Memory B cell (primary cell): ENCODE results near the gene RMI2.
A peak's percentile ranks its signal among the peaks of the same experiment; 100 is the strongest.

Experiments
- ATAC-seq: fragments of 150-1000 bp; cut with Tn5 transposase; 2 replicates; pipeline ENCODE4 v1.10.0; 2021; ENCODE audit warnings: low read depth, mild to moderate bottlenecking, moderate library complexity
- DNase-seq, 2 donors: peaks; one replicate each; pipeline ENCODE4 v3.0.0; 2022; ENCODE audit warnings: low spot score in 2 of 2
- H3K27ac Mint-ChIP-seq: one replicate; pipeline ENCODE4 v1.8.0; 2022; ENCODE audit warnings: mild to moderate bottlenecking, moderate library complexity, mixed read lengths
- H3K27me3 Mint-ChIP-seq: one replicate; pipeline ENCODE4 v1.8.0; 2022; ENCODE audit warnings: mixed read lengths
- H3K36me3 Mint-ChIP-seq: one replicate; pipeline ENCODE4 v1.8.0; 2022; ENCODE audit warnings: mild to moderate bottlenecking, mixed read lengths
- H3K4me1 Mint-ChIP-seq: one replicate; pipeline ENCODE4 v1.8.0; 2022; ENCODE audit warnings: mixed read lengths
- H3K4me3 Mint-ChIP-seq: one replicate; pipeline ENCODE4 v1.8.0; 2022; ENCODE audit warnings: mild to moderate bottlenecking, moderate library complexity, mixed read lengths
- H3K9me3 Mint-ChIP-seq: one replicate; pipeline ENCODE4 v1.8.0; 2022; ENCODE audit warnings: mixed read lengths

The RMI2 gene

GRCh38 chr16:11348737-11349598 lies 3.7 kb downstream of the RMI2 start:
- Mint-ChIP-seq H3K36me3 (no peaks in the 10 kb centered on the region), H3K27me3 (no peaks in the 10 kb centered on the region), H3K4me3 (no peak overlapping the region), H3K27ac (no peak overlapping the region), H3K9me3 (no peaks in the 10 kb centered on the region), H3K4me1 (peaks cover 30% of the 10 kb centered on the region)
- DNase-seq (no peak), ATAC-seq (no peak)

- H3K4me1 Mint-ChIP-seq = peaks cover 34% of the 10 kb centered on the region
- no peak for DNase-seq
- no peak for ATAC-seq
- no peak overlapping the region for H3K4me3 Mint-ChIP-seq
- no peaks in the 10 kb centered on the region for H3K9me3 Mint-ChIP-seq
- H3K27me3 Mint-ChIP-seq = no peaks in the 10 kb centered on the region
- no peaks in the 10 kb centered on the region for H3K36me3 Mint-ChIP-seq
- H3K27ac Mint-ChIP-seq = no peak overlapping the region
Measured at GRCh38 chr16:11349599-11350276, 4.5 kb downstream of the RMI2 start.

GRCh38 chr16:11350519-11350918 lies 5.3 kb downstream of the RMI2 start:
- peaks cover 36% of the 10 kb centered on the region for H3K4me1 Mint-ChIP-seq
- no peaks in the 10 kb centered on the region for H3K27me3 Mint-ChIP-seq
- no peak for DNase-seq
- no peak for ATAC-seq
- H3K36me3 Mint-ChIP-seq = no peaks in the 10 kb centered on the region
- no peak overlapping the region for H3K4me3 Mint-ChIP-seq
- H3K27ac Mint-ChIP-seq = no peak overlapping the region
- no peaks in the 10 kb centered on the region for H3K9me3 Mint-ChIP-seq

- no peak for ATAC-seq
- DNase-seq = no peak
- Mint-ChIP-seq H3K4me1 (peaks cover 38% of the 10 kb centered on the region), H3K27ac (no peak overlapping the region), H3K36me3 (no peaks in the 10 kb centered on the region), H3K27me3 (no peaks in the 10 kb centered on the region), H3K4me3 (no peak overlapping the region), H3K9me3 (no peaks in the 10 kb centered on the region)
Measured at GRCh38 chr16:11350921-11351335, 5.7 kb downstream of the RMI2 start.

GRCh38 chr16:11353158-11353557 lies 7.9 kb downstream of the RMI2 start:
- ATAC-seq = no peak
- peaks cover 2% of the 10 kb centered on the region for H3K27me3 Mint-ChIP-seq
- peaks cover 41% of the 10 kb centered on the region for H3K4me1 Mint-ChIP-seq
- H3K4me3 Mint-ChIP-seq = no peak overlapping the region
- DNase-seq = no peak
- no peaks in the 10 kb centered on the region for H3K9me3 Mint-ChIP-seq
- H3K27ac Mint-ChIP-seq = peak overlapping the region; percentile 74
- H3K36me3 Mint-ChIP-seq = no peaks in the 10 kb centered on the region

GRCh38 chr16:11354407-11354732 lies 9.1 kb downstream of the RMI2 start:
- H3K4me1 Mint-ChIP-seq = peaks cover 33% of the 10 kb centered on the region
- no peaks in the 10 kb centered on the region for H3K9me3 Mint-ChIP-seq
- H3K4me3 Mint-ChIP-seq = peak overlapping the region; percentile 60
- H3K27ac Mint-ChIP-seq = peak overlapping the region; percentile 12
- peak; percentile 19 for ATAC-seq
- DNase-seq = no peak
- no peaks in the 10 kb centered on the region for H3K36me3 Mint-ChIP-seq
- H3K27me3 Mint-ChIP-seq = peaks cover 5% of the 10 kb centered on the region

GRCh38 chr16:11354733-11355574 lies 9.7 kb downstream of the RMI2 start:
- H3K27me3 Mint-ChIP-seq = peaks cover 5% of the 10 kb centered on the region
- peak; percentile 82 for ATAC-seq
- peak overlapping the region; percentile 60 for H3K4me3 Mint-ChIP-seq
- peak; percentile 51 to 59 for DNase-seq
- H3K36me3 Mint-ChIP-seq = no peaks in the 10 kb centered on the region
- peaks cover 33% of the 10 kb centered on the region for H3K4me1 Mint-ChIP-seq
- peak overlapping the region; percentile 62 for H3K27ac Mint-ChIP-seq
- no peaks in the 10 kb centered on the region for H3K9me3 Mint-ChIP-seq

GRCh38 chr16:11355862-11356261 lies 10.6 kb downstream of the RMI2 start:
- no peaks in the 10 kb centered on the region for H3K9me3 Mint-ChIP-seq
- peaks cover 32% of the 10 kb centered on the region for H3K4me1 Mint-ChIP-seq
- peak overlapping the region; percentile 27 for H3K4me3 Mint-ChIP-seq
- H3K27ac Mint-ChIP-seq = peak overlapping the region; percentile 62
- no peaks in the 10 kb centered on the region for H3K36me3 Mint-ChIP-seq
- DNase-seq (no peak), ATAC-seq (no peak)
- H3K27me3 Mint-ChIP-seq = peaks cover 9% of the 10 kb centered on the region

GRCh38 chr16:11356573-11357331 lies 11.5 kb downstream of the RMI2 start:
- DNase-seq (peak; percentile 53 to 56), ATAC-seq (peak; percentile 27)
- H3K9me3 Mint-ChIP-seq = no peaks in the 10 kb centered on the region
- no peak overlapping the region for H3K4me3 Mint-ChIP-seq
- H3K4me1 Mint-ChIP-seq = peaks cover 35% of the 10 kb centered on the region
- H3K27ac Mint-ChIP-seq = no peak overlapping the region
- H3K36me3 Mint-ChIP-seq = no peaks in the 10 kb centered on the region
- peaks cover 13% of the 10 kb centered on the region for H3K27me3 Mint-ChIP-seq

- no peak overlapping the region for H3K27ac Mint-ChIP-seq
- DNase-seq = no peak
- H3K9me3 Mint-ChIP-seq = no peaks in the 10 kb centered on the region
- H3K36me3 Mint-ChIP-seq = no peaks in the 10 kb centered on the region
- H3K27me3 Mint-ChIP-seq = peaks cover 17% of the 10 kb centered on the region
- H3K4me3 Mint-ChIP-seq = no peak overlapping the region
- ATAC-seq = no peak
- H3K4me1 Mint-ChIP-seq = peaks cover 47% of the 10 kb centered on the region
Measured at GRCh38 chr16:11358531-11358930, 13.3 kb downstream of the RMI2 start.

- H3K36me3 Mint-ChIP-seq = no peaks in the 10 kb centered on the region
- H3K9me3 Mint-ChIP-seq = no peaks in the 10 kb centered on the region
- no peak for ATAC-seq
- H3K27me3 Mint-ChIP-seq = peaks cover 17% of the 10 kb centered on the region
- H3K4me1 Mint-ChIP-seq = peaks cover 42% of the 10 kb centered on the region
- H3K27ac Mint-ChIP-seq = no peak overlapping the region
- no peak overlapping the region for H3K4me3 Mint-ChIP-seq
- DNase-seq = no peak
Measured at GRCh38 chr16:11359370-11359769, 14.1 kb downstream of the RMI2 start.

GRCh38 chr16:11360641-11361373 lies 15.5 kb downstream of the RMI2 start:
- Mint-ChIP-seq H3K36me3 (no peaks in the 10 kb centered on the region), H3K4me3 (no peak overlapping the region), H3K4me1 (peaks cover 28% of the 10 kb centered on the region), H3K9me3 (no peaks in the 10 kb centered on the region), H3K27me3 (peaks cover 17% of the 10 kb centered on the region), H3K27ac (no peak overlapping the region)
- no peak for ATAC-seq
- no peak for DNase-seq
